Hepatocyte (in vitro differentiated cells): ENCODE measurements around the gene NBAS. TPM values are rescaled to one million over a fixed set of nuclear protein-coding genes. Genes with fewer than 3 reads are reported as not detected.

Experiments
- DNase-seq: peaks from one replicate; pipeline ENCODE4 v3.0.0-alpha.2; 2016; ENCODE audit warnings: low spot score
- H2AFZ ChIP-seq: fragments of 200-600 bp; sonication (generic); 2 replicates; pipeline ENCODE4 v1.6.0; 2016; ENCODE audit warnings: antibody characterized with exemption, mild to moderate bottlenecking
- H3K27ac ChIP-seq: fragments of 200-600 bp; sonication (generic); 2 replicates; pipeline ENCODE4 v1.5.1; 2016; ENCODE audit warnings: mild to moderate bottlenecking
- H3K27me3 ChIP-seq: fragments of 200-600 bp; sonication (generic); 2 replicates; pipeline ENCODE4 v1.6.1; 2016
- H3K36me3 ChIP-seq: fragments of 200-600 bp; sonication (generic); replicated peaks from 2 replicates; pipeline ENCODE4 v1.5.1; 2016; ENCODE audit warnings: low read depth; ENCODE audit not compliant: insufficient read depth
- H3K4me1 ChIP-seq: fragments of 200-600 bp; sonication (generic); 2 replicates; pipeline ENCODE4 v1.5.1; 2016; ENCODE audit warnings: mild to moderate bottlenecking, moderate library complexity; ENCODE audit not compliant: insufficient read depth
- H3K4me2 ChIP-seq: fragments of 200-600 bp; sonication (generic); 2 replicates; pipeline ENCODE4 v1.6.0; 2016
- H3K4me3 ChIP-seq: fragments of 200-600 bp; sonication (generic); 2 replicates; pipeline ENCODE4 v1.5.1; 2016; ENCODE audit warnings: mild to moderate bottlenecking
- H3K79me2 ChIP-seq: fragments of 200-600 bp; sonication (generic); 2 replicates; pipeline ENCODE4 v1.6.0; 2017; ENCODE audit warnings: mild to moderate bottlenecking
- H3K9me2 ChIP-seq: fragments of 200-600 bp; sonication (generic); replicated peaks from 2 replicates; pipeline ENCODE4 v1.6.0; 2017; ENCODE audit warnings: mild to moderate bottlenecking; ENCODE audit not compliant: insufficient read depth
- H3K9me3 ChIP-seq: fragments of 200-600 bp; sonication (generic); 2 replicates; pipeline ENCODE4 v1.5.1; 2016; ENCODE audit warnings: low read depth, mild to moderate bottlenecking
- H4K20me1 ChIP-seq: fragments of 200-600 bp; sonication (generic); 2 replicates; pipeline ENCODE4 v1.6.0; 2016; ENCODE audit warnings: mild to moderate bottlenecking; ENCODE audit not compliant: insufficient read depth, poor library complexity, severe bottlenecking
- CTCF ChIP-seq: fragments of 200-600 bp; sonication (generic); IDR thresholded peaks from 2 replicates; pipeline ENCODE4 v1.5.1; 2016; ENCODE audit warnings: antibody characterized with exemption, mild to moderate bottlenecking; ENCODE audit not compliant: poor library complexity
- EZH2 ChIP-seq: fragments of 200-600 bp; sonication (generic); IDR thresholded peaks from 2 replicates; pipeline ENCODE4 v1.6.1; 2016; ENCODE audit warnings: antibody characterized with exemption, mild to moderate bottlenecking, borderline replicate concordance
- EZH2phosphoT487 ChIP-seq: fragments of 200-600 bp; sonication (generic); IDR thresholded peaks from one replicate; pipeline ENCODE4 v1.6.1; 2018; ENCODE audit warnings: antibody characterized with exemption, mild to moderate bottlenecking, low read depth, moderate library complexity; ENCODE audit not compliant: unreplicated experiment, severe bottlenecking
- WGBS: methylation state at CpG from one replicate; pipeline ENCODE4 v1.1.6; 2016; ENCODE audit warnings: low lambda C conversion rate; ENCODE audit errors: missing lambda C conversion rate; 5-methylcytosine and 5-hydroxymethylcytosine counted together
- polyA plus RNA-seq: library from polyadenylated mRNA; unstranded; fragments of >200 nt; fragmentation: Nextera tagmentation; extraction: Ambion mirVana; gene quantifications from 2 replicates; pipeline ENCODE4 v1.2.1, GENCODE V29; 2016
- total RNA-seq: library from RNA; depleted of rRNA; stranded (reverse); fragments of >200 nt; gene quantifications from 2 replicates; pipeline ENCODE4 v1.2.3, GENCODE V29; 2014

NBAS gene
- total and polyA plus RNA-seq, 2 experiments from 2014 or later: 20.8 to 47.2 TPM

- DNase-seq: no peak
- Histone ChIP-seq H4K20me1 (no peaks in the 10 kb centered on the region), H3K27me3 (no peaks in the 10 kb centered on the region), H2AFZ (no peak overlapping the region), H3K79me2 (no peaks in the 10 kb centered on the region), H3K4me3 (no peak overlapping the region), H3K4me1 (no peaks in the 10 kb centered on the region), H3K9me3 (no peaks in the 10 kb centered on the region), H3K9me2 (no peaks in the 10 kb centered on the region), H3K36me3 (no peaks in the 10 kb centered on the region), H3K4me2 (no peak overlapping the region), H3K27ac (no peak overlapping the region)
- no peak for TF ChIP-seq EZH2
- TF ChIP-seq EZH2phosphoT487: no peak
- 85% methylated on average over 3 of the region's 3 CpGs for WGBS
These were observed 426.2 kb downstream of the NBAS start for GRCh38 chr2:15134957-15135356.

GRCh38 chr2:15133461-15133860 lies 427.7 kb downstream of the NBAS start:
- no peaks in the 10 kb centered on the region for H3K36me3 ChIP-seq
- no peaks in the 10 kb centered on the region for H3K9me2 ChIP-seq
- no peaks in the 10 kb centered on the region for H4K20me1 ChIP-seq
- no peak overlapping the region for H3K4me2 ChIP-seq
- H3K9me3 ChIP-seq: no peaks in the 10 kb centered on the region
- no peaks in the 10 kb centered on the region for H3K79me2 ChIP-seq
- DNase-seq: no peak
- no peaks in the 10 kb centered on the region for H3K27me3 ChIP-seq
- TF ChIP-seq CTCF (no peak), EZH2 (no peak), EZH2phosphoT487 (no peak)
- no peak overlapping the region for H3K27ac ChIP-seq
- no peaks in the 10 kb centered on the region for H3K4me1 ChIP-seq
- no peak overlapping the region for H3K4me3 ChIP-seq
- H2AFZ ChIP-seq: no peak overlapping the region

- Histone ChIP-seq H3K9me2 (no peaks in the 10 kb centered on the region), H2AFZ (no peak overlapping the region)
These were observed 432.3 kb downstream of the NBAS start for GRCh38 chr2:15128846-15129245.

GRCh38 chr2:15127876-15128275 lies 433.3 kb downstream of the NBAS start:
- Histone ChIP-seq H4K20me1 (no peaks in the 10 kb centered on the region), H3K9me2 (no peaks in the 10 kb centered on the region), H3K27ac (no peak overlapping the region), H3K4me3 (no peak overlapping the region), H3K36me3 (no peaks in the 10 kb centered on the region), H2AFZ (no peak overlapping the region), H3K79me2 (no peaks in the 10 kb centered on the region), H3K4me1 (no peaks in the 10 kb centered on the region), H3K4me2 (no peak overlapping the region), H3K27me3 (no peaks in the 10 kb centered on the region), H3K9me3 (no peaks in the 10 kb centered on the region)
- 84% methylated on average over 3 of the region's 3 CpGs for WGBS
- no peak for DNase-seq
- TF ChIP-seq EZH2phosphoT487 (no peak), CTCF (no peak), EZH2 (no peak)

More at GRCh38 chr2:15128846-15129245, 432.3 kb downstream of the NBAS start:
- no peaks in the 10 kb centered on the region for H3K79me2 ChIP-seq
- WGBS: 89% methylated on average over 10 of the region's 10 CpGs
- no peaks in the 10 kb centered on the region for H3K36me3 ChIP-seq
- TF ChIP-seq EZH2 (no peak), EZH2phosphoT487 (no peak), CTCF (no peak)
- no peak for DNase-seq
- H3K4me2 ChIP-seq: no peak overlapping the region
- no peak overlapping the region for H3K4me3 ChIP-seq
- no peak overlapping the region for H3K27ac ChIP-seq
- H3K4me1 ChIP-seq: no peaks in the 10 kb centered on the region
- no peaks in the 10 kb centered on the region for H3K27me3 ChIP-seq
- H3K9me3 ChIP-seq: no peaks in the 10 kb centered on the region
- no peaks in the 10 kb centered on the region for H4K20me1 ChIP-seq
